Activated CD4-positive, alpha-beta T cell treated with anti-CD3 and anti-CD28 coated beads for 4 hours (primary cell): Measurements from ENCODE around the gene EFNA2.
"Not testable (repeated sequence)": the region's sequence is repeated elsewhere in the genome, so short reads cannot be mapped to it uniquely, and the experiment has no call there.

ENCODE experiments used
- DNase-seq, 2 donors: peaks; one replicate each; pipeline ENCODE4 v3.0.0-alpha.2; 2020

Gene EFNA2

DNA sequence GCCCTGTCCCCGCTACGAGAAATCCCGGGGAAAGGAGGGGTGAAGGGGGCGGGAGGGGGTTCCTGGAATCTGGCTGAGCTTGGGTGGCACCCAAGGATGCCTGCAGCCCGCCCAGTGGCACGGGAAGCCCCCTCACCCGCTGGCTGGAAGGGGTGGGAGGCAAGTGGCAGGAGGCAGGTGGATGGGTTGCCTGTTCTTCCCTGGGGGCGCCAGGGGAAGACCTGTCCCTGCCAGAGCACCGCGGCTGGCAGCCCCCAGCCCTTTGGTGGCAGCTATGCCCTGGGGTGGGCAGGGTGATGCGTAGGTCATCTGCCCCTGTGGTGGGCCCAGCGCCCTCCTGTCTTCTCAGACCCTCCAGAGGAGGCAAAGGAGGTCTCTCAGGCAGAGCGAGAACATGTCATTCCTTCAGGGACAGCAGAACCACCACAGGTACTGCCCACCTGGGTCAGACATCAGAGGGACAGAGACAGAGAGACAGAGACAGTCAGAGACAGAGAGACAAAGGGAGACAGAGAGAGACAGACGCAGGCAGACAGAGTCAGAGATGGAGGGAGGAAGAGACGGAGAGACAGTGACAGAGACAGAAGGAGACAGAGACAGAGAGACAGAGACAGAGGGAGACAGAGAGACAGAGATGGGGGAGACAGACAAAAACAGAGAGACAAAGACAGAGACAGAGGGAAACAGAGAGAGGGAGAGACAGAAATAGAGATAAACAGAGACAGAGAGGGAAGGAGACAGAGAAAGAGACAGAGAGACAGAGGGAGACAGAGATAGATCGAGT lies 36.7 kb downstream of the EFNA2 start:
- DNase-seq: no peak

DNA sequence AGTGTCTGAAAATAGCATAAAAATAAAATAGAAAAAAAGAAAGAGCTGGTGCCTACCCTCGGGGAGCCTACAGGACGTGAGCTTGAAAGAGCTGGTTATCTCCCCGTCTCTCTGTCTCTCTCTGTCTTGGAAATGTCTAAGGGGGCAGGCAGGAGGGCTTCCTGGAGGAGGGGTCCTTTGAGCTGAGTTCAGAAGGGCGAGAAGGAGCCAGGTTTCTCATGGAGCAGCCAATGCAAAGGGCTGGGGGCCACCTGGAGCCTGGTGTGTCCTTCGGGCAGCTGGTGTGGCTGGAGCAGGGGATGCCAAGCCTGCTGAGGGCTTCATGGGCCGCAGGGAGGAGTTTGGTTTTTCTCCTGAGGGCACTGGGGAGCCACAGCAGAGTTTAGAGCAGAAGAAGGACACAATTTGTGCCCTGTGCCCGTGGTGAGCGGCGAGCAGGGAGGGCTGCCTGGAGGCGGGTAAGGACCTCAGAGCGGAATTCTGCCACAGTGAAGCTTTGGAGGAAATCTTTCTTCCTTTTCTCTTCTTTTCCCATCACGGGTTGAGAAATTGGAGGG lies 38.7 kb downstream of the EFNA2 start:
- no peak for DNase-seq

DNA sequence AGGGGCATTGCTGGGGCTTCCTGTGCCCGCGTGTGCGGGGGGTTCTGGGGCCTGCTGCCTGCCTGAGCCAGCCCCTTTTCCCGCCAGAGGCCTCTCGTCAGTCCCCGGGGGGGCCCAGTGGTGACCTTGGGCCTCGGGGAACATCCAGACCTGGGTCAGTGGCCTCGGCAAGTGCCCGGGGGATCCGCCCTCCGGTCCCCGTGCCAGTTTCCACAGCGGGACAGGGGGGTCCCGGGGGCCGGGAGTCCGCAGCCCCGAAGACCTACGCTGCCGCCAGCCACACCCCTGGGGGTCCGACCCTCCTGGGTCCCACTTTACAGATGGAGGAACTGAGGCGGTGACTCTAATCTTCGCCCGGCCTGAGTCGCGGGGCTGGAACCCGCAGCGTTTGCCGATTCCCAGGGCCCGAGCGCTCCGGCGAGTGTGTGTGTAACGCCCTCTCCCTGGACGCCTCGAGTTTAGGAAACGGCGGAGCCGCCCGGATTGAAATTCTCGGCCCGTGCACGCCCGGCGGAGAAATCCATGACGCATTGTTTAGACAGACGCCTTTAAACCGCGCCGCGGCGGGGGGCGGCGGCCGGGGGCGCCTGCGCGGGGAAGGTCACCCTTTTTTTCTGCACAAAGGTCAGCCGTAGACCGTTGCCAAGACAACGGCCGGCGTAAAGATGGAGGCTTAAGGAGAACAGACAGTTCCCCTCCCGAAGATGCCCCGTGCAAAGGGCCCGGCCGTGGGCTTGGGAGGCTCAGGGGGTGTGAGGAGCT lies 39.3 kb downstream of the EFNA2 start:
- DNase-seq: peak in 1 of 2 donors; percentile 20

- DNase-seq: no peak
These were observed 40.1 kb downstream of the EFNA2 start for GRCh38 chr19:1325568-1326294.

GRCh38 chr19:1327125-1327524 lies 41.5 kb downstream of the EFNA2 start:
- no peak for DNase-seq

- not testable (repeated sequence) for DNase-seq
These were observed 46.5 kb downstream of the EFNA2 start for GRCh38 chr19:1332208-1332607.

- no peak for DNase-seq
These were observed 50.5 kb downstream of the EFNA2 start for GRCh38 chr19:1336079-1336684.

GRCh38 chr19:1340681-1341469 lies 55.2 kb downstream of the EFNA2 start:
- no peak for DNase-seq

GRCh38 chr19:1343041-1343440 lies 57.4 kb downstream of the EFNA2 start:
- no peak for DNase-seq

DNA sequence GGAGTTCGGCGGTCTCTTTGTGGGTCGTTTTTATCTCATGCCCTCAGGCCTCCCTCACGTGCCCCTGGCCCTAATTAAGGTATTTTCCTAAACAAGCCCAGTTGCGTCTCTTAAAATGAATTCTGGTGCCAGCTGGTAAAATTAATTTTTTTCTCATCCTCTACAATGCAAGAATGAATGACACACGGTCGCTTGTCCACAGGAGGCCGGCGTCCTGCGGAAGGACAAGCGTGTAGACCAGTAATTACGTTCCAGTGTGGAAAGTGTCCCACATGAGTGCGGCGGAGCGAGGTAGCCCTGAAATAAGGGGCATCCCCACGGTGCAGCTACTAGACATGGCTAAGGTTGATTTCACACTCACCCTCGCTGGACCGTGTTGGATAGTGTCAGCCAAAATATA lies 63.5 kb downstream of the EFNA2 start:
- DNase-seq: no peak

DNA sequence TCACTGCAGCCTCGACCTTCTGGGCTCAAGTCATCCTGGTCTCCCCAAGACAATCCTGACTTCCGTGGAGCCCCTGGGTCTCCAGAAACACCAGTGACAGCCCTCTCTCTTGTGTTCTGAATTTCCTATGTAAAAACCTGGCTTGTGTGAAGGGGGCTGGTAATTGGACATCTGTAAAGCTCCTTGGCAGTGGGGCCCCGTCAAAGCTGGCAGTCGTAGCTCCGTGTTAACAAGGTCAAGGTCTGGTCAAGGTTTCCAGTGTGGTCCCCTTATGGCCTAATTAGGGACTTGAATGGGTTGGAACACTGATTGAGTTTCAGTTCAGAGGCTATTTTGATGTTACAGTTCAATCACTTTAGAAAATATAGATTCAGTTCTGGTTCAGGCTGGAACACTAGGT lies 65.2 kb downstream of the EFNA2 start:
- no peak for DNase-seq
